ENCODE measurements around the gene MAB21L3.
A peak's percentile ranks its signal among the peaks of the same experiment; 100 is the strongest.

MAB21L3 gene

GRCh38 chr1:116112388-116113140, 1.4 kb downstream of the MAB21L3 start:
- DNase-seq: no peak

- DNase-seq: no peak
These were observed 2.4 kb downstream of the MAB21L3 start for GRCh38 chr1:116113615-116114014.

- no peak for DNase-seq
These were observed 4.6 kb downstream of the MAB21L3 start for GRCh38 chr1:116115476-116116439.

- DNase-seq: no peak
These were observed 7.3 kb downstream of the MAB21L3 start for GRCh38 chr1:116118471-116118870.

DNA sequence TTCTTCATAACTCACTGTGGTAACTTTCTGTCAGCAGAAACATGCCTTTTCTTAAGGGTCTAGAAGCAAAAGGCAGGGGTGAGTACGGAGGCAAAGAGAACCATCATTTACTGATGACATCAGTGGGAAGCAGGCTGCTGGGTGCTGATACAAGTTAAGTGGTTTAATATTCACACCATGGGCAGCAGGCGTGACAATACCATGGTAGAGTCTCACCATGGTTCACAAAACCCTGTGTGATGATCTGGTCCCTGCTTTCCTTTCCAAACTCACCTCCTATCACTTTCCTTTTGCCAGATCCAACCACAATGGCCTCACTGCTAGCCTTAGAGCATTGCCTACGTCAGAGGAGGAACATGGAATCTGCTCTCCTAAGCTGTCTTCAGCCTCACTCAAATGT, 8.7 kb downstream of the MAB21L3 start:
- DNase-seq: no peak

DNA sequence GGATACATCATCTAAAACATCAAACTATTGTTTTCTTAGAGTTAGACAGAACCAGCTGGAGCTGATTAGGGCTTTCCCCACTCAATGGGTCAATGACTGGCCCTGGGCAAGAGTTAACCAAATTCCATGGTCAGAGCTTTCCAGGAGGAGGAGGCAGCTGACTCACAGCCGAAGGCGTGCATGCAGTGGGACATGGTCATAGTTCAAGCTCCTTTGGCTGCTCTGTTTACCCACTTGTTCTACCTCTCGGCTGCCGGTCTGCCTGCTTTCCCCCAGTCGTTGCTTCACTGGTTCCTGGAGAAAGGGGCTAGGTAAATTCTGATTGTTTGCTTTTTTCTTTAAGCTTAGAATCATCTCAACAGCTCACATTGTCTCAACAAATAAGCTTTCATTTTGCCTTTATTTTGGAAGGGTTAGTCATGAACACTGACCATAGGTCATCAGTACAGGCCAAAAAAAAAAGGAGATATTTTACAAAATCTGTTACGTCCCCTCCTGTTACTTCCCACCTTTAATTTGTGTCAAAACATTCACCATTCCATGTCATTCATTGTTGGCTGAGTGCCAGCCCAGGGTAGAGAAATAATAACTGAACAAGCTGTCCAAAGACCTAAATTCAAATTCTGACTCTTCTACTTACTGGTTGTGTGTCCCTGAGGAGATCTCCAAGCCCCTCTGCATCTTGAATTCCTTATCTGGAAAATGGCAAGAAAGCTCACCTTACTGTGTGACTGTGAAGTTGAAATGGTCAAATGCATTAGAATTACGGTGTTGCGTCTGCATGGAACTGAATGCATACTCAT, 12.0 kb downstream of the MAB21L3 start:
- no peak for DNase-seq

DNA sequence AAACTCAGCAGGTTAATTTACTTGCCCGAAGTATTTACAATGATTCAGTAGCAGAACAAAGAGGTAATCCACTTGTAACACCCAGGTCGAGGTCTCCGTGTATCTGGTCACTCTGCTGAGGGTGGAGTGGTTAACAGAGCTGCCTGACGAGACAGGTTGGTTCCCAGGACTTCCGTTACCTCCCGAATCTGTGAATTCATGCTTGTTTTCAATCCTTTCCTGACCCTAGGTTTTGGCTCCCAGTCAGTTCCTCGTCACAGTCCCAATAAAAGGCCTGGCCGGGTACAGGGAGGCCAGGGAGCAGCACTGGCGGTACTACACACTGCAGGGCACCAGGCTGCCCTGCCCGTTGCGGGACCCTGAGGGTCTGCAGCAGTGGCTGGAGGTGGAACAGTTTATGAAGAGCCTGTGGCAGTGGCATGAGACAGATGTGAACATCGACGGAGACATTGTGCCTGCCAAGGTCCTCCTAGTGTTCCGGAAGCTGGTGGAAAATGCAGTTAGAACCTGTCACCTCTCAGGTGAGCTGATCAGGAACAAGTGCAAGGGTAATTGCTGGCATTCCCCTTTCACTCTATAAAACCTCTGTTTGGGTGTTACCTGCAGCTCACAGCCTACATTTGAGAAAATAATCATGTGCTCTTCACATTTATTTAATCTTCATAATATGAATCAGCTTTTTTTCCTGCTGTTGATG, 12.8 kb downstream of the MAB21L3 start:
- DNase-seq: no peak

GRCh38 chr1:116125758-116126157, 14.6 kb downstream of the MAB21L3 start:
- DNase-seq: no peak

DNA sequence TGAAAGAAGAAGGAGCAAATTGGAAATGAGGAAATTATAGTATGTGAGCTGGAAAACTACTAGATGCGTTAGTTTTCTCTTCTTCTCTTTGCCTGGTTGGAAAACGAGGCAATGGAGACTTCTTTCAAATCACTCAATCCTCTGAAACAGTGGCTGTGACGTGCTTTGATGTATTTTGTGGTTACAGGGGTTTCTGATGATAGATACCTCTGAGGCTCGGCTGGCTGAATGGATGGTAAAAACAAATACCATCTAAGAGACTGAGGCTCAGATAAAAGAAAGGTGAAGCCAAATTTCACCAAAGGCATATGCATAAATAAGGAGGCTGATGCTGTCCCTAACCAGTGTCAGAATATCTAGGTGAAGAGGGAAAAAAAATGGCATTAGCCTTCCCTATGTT, 15.1 kb downstream of the MAB21L3 start:
- no peak for DNase-seq

GRCh38 chr1:116127123-116127847, 16.1 kb downstream of the MAB21L3 start:
- DNase-seq: no peak

DNA sequence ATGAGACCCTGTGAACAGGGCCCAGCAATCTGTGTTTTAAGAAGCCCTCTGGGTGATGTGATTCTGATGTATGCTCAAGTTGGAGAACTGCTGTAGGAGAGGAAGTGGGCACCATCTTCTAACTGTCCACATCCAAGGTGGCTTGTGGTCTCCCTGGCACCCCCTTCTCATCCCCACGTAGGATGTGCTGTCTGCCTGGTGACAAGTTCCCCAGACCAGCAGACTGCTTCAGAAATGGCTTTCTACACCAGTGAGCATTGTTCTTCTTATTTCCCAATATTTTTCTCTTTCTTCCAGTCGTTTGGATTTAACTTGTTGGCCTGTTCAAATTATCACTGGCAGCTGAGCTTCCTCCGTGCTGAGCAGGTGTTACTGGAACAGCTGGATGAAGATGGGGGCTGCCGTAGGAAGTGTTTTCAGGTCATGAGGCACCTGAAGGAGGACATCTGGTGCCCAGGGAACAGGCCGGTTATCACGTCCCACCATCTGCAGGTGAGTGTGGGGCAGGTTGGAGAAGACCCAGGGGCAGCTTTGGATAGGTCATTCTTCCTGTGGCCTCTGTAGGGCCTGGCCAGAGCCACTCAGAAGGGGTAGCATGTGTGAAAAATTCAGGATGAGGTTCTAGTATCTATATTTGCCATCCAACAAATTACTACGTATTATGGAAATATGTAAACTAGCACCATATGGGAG, 16.8 kb downstream of the MAB21L3 start:
- no peak for DNase-seq

- no peak for DNase-seq
These were observed 17.5 kb downstream of the MAB21L3 start for GRCh38 chr1:116128664-116129063.

- no peak for DNase-seq
These were observed 18.3 kb downstream of the MAB21L3 start for GRCh38 chr1:116129537-116129936.

- DNase-seq: peak; percentile 5
These were observed 19.2 kb downstream of the MAB21L3 start for GRCh38 chr1:116130356-116130755.

DNA sequence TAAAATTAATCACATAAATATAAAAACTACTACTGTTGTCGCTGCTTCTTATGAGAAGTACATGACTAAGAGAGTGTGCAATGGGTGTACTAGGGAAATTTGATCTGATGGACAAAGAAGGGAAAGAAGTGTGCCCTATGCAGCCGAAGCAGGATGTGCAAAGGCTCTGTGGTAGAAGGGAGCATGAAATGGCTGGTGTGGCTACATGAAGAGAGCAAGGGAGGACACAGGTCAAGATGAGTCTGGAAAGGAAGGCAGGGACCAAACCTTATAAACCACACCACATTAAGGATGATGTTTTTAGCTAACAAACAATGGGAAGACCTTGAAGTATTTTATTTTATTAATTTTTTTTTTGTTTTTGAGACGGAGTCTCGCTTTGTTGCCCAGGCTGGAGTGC, 20.0 kb downstream of the MAB21L3 start:
- DNase-seq: no peak

GRCh38 chr1:116131866-116132605, 20.8 kb downstream of the MAB21L3 start:
- no peak for DNase-seq

GRCh38 chr1:116133696-116134475, 22.7 kb downstream of the MAB21L3 start:
- no peak for DNase-seq

GRCh38 chr1:116134476-116134773, 23.2 kb downstream of the MAB21L3 start:
- no peak for DNase-seq

DNA sequence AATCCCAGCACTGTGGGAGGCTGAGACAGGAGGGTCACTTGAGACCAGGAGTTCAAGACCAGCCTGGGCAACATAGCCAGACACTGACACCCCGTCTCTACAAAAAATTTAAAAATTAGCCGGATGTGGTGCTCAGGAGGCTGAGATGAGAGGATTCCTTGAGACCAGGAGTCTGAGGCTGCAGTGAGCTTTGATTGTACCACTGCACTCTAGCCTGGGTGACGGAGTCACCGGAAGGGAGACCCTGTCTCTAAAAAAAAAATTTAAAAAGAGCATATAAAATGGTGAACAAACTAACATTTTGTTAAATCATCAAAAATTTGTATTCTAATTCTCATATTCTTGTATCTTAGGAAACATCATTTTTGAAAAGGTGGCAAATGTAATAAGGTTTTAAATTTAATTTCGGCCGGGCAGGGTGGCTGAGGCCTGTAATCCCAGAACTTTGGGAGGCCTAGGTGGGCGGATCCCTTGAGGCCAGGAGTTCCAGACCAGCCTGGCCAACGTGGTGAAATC, 27.1 kb downstream of the MAB21L3 start:
- DNase-seq: no peak

All from NCI-H1105 treated with DMSO at 0.1 percent for 48 hours (cell line).